NCI-H526 (cell line): ENCODE results near the gene KDM4B.

ENCODE experiments used
- DNase-seq, 2 experiments: peaks; one replicate each; lab custom pipeline; 2025; lab: John Stamatoyannopoulos, UW

KDM4B gene

DNA sequence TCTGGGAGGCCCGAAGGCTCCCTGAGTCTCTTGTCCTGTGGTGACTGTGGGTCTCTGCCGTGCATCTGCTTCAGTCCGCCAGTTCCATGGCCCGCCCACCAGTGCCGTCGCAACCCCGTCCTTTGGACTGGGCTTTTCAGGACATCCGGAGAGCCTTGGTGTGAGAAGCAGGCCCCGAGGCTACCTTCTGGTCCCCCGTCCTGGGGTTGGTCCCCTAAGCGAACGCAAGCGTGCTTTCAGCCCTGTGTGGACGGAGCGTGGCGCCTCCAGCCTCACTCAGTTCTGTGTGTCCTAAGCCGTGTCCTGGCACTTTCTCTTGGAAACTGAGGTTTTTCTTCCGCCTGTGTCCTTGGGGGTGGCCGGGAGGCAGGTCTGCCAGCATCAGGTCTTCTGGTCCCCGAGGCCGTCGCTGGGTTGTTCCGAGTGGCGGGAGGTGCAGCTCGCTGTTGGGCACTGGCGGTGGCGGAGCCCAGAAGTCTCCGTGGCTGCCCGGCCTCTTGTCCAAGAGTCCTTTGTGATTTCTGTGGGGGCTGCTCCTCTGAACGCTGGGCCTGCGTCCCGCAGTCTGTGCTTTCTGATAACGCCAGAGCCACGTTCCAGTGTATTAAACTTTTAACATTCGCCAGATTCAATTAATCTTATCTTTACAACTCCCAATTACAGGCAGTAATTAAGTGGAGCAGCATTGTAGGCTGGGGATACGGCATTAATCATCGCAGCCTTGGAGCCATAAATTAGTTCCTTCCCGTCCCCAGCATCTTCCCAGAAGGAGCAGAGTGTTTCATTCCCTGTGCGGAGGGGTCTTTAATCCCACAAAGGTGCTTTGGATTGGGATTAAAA is 99.5 kb downstream of the KDM4B start:
- no peak for DNase-seq

DNA sequence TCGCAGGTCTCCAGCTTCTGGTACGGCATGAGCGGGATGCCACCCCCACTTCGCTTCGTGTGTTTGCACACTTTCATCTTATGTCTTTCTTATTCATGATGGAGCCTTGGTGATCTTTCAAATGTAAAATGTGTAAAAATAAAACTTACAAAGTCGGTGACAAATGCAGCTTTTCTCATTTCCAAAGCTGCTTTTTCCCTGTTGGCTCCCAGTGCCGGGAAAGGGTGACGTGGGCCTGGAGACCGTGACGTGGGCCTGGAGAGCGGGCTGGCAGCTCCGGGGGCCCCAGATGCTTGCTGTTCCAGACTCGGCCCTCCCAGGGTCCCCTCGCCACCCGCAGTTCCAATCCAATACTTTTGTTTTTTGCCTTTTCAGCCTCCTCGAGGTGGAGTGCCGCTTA is 101.4 kb downstream of the KDM4B start:
- DNase-seq = no peak

DNA sequence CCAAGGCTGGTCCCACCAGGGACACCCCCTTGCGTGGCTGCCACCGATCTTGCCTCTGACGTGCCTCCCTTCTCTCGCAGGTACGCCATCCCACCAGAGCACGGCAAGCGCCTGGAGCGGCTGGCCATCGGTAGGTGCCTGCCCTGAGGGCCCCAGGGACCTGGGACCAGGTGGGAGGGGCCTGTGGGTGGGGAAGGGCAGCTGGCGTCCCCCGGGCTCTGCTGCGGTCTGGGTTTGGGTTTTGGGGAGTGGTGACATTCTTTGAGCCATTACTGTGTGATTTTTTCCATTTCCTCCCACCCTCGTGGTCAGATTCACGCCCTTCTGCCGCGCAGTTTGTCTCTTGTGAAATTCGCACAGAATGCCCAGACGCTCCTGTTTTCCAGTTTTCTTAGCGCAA is 102.0 kb downstream of the KDM4B start:
- no peak for DNase-seq

DNA sequence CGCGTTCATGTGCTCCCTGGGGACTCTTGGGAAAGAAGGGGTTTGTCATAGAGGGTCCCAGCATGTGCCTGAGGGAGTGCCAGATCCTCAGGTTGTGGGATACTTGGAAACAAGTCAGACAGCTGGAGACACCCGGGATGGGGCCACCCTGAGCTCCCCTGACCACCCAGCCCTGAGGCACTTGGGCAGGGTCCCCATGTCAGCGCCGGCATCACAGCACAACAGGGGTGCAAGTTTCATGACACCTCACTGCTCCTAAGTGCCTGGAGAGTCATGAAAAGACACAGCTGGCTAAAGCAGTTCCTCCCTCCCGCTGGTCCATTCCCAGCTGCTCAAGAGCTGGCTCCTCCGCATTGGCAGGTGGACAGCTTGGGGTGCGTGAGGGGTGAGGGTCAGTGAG is 102.7 kb downstream of the KDM4B start:
- no peak for DNase-seq

DNA sequence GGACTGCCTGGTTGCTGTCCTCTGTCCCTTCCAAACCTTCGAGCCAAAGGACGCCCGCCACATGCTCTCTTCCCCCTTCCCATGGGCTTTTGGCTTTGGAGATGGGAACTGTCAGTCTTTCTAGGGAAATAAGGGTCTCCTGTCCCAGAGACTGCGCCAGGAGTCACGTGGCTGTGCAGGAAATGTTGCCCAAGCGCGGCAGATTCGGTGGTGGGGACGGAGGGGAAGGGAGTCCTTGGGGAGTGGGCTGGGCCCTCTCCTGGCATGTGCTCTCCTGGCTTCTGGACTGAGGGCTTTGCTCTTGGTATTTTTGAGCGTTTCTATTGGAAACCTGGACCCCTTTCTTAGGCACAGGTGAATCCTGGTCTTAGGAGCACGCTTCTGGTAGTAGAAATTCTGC is 103.2 kb downstream of the KDM4B start:
- no peak for DNase-seq

DNA sequence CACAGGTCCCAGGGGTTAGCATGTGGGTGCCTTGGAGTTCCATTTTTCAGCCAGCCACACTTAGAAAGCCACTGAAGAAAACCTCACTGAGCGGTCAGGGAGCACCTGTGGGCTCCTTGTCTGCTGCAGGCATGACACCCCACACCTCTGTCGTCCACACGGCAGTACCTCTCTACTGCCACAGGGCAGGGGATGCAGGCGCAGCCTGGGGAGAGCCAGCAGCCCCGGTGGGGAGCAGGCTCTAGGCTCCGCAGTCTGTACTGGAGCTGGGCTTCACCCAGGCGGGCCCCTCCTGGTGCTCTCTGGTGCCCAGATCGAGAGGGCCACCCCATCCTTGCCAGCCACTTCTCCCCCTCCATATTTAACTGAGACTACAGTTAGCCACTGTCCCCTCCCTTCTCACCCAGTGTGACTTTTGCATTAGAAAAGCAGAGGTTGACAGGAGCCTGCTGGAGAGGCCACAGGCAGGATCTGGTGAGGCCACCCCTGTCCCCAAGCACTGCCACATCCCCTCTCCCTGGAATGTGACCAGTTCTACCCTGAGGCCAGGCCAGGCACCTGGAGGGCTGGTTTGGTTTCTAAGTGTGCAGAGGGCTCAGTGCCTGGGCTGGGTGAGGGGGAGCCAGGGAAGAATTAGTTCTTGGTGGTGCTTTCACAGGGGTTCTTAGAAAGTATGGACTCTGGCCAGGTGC is 104.4 kb downstream of the KDM4B start:
- DNase-seq = no peak

DNA sequence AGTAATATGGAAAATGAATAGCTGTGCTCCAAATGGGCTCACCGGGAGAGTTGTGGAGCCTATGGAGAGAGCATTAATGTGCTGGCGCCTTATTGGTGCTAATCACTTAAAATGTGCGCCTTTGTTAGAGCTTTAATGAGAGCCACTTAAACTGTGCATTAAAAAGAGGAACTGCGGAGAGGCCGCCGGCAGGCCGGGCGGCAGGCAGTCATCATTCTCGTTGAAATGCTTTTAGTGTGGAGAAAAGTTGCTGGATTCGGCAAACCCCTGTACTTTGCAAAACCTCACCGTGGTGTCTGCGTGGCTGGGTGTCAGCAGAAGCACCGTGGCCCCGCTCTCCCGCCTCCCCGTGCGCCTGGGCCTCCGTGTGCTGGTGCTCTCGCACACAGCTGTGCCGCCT is 105.5 kb downstream of the KDM4B start:
- no peak for DNase-seq

DNA sequence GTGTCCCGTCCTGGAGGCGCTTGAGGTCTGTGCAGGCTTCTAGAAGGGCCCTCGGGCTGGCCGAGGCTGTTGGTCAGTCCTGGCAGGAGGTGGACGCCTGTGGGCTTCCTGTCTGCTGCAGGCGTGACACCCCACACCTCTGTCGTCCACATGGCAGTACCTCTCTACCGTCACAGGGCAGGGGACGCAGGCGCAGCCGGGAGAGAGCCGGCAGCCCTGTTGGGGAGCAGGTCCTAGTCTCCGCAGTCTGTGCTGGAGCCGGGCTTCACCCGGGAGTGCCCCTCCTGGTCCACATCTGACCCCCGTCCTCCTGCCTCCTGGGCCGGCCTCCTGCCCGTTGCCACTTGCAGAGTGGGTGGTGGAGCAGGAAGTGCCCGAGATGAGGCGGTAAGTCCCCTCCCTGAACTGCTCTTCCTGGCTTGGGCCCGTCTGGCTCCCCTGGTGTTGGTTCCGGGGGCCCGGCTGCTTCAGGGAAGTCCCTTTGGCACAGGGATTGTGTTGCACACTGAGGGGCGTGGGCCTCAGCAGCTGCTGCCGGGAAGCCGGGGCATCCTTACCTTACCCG is 106.0 kb downstream of the KDM4B start:
- DNase-seq = no peak

DNA sequence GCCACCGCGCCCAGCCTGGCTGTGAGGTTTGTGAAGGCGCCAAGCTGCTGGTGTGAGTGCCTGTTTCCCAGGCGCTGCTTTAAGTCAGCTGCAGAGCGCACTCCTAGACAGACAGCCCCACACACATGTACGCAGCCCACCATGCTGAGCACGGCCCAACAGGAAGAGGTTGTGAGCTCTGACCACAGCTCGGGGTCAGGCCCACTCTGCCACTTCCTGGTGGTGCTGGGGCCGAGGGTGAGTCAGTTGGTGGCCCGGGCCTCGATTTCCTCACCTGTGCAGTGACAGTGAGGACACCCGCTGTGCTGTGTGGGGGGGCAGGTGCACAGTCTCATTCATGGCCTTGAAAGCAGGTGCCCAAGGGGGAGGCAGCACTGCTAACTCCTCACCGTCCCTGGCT is 106.7 kb downstream of the KDM4B start:
- DNase-seq = no peak

DNA sequence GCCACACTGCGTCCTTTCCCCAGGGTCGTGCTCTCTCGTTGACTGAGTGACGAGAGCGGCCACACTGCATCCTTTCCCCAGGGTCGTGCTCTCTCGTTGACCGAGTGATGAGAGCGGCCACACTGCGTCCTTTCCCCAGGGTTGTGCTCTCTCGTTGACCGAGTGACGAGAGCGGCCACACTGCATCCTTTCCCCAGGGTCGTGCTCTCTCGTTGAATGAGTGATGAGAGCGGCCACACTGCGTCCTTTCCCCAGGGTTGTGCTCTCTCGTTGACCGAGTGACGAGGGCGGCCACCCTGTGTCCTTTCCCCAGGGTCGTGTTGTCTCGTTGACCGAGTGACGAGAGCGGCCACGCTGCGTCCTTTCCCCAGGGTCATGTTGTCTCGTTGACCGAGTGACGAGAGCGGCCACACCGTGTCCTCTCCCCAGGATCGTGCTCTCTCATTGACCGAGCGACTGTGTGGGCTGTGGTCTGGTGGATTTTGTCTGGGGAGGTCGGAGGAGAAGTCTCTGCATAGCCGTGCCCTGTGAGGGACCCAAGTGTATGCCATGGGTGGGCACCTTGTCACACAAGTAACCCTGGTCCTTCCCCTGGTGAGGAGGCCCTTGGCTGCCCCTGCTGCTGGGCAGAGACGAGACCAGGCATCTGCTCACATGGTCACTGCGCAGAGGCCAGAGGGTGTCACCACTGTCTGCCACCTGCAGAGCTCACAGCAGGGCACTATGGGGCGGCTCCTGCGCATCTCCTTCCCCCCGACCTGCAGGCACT is 107.7 kb downstream of the KDM4B start:
- no peak for DNase-seq

DNA sequence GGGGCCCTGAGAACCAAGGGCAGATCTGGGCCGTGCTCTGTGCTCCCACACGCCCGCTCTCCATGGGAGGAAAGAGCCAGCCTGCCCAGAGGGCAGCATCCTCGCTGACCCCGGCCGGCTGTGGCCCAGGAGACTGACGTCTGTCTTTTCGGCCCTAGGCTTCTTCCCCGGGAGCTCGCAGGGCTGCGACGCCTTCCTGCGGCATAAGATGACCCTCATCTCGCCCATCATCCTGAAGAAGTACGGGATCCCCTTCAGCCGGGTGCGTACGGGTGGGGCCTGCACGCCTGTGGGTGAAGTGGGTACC is 108.2 kb downstream of the KDM4B start:
- DNase-seq = no peak

DNA sequence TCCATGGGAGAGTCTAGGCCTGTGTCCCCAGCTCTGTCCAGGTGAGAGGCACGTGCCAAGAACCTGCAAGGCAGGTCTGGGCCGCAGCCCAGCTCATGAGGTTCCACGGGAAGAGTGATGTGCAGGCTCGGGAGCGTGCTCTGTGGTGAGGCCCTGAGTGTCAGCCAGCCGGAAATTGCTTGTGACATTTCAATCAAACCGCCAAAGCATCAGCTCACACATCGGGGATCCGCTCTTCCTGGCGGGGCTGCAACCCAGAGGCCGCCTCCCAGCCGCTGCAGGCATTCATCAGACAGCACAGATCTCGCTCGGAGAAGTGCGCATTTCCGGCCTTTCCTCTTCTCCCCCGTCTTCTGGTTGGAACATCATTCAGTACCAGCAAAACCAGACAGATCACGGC is 109.3 kb downstream of the KDM4B start:
- DNase-seq = no peak

DNA sequence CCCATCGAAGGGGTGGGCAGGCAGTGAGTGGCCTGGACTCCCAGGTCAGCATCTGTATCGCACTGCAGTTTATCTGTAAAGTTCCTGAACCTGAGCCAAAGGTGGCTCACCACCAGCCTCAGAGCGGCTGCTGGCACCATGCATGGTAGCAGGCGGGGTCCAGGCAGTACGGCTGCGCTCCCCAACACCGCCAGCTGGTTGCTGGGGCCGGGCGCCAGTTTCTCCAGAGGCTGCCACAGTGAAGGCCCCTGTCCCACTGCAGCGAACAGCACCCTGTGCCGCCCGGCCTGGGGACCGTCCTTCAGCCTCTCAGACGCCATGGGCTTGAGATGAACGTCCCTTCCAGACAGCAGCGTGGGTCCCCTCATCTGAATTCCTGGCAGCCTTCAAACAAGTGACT is 109.8 kb downstream of the KDM4B start:
- no peak for DNase-seq

DNA sequence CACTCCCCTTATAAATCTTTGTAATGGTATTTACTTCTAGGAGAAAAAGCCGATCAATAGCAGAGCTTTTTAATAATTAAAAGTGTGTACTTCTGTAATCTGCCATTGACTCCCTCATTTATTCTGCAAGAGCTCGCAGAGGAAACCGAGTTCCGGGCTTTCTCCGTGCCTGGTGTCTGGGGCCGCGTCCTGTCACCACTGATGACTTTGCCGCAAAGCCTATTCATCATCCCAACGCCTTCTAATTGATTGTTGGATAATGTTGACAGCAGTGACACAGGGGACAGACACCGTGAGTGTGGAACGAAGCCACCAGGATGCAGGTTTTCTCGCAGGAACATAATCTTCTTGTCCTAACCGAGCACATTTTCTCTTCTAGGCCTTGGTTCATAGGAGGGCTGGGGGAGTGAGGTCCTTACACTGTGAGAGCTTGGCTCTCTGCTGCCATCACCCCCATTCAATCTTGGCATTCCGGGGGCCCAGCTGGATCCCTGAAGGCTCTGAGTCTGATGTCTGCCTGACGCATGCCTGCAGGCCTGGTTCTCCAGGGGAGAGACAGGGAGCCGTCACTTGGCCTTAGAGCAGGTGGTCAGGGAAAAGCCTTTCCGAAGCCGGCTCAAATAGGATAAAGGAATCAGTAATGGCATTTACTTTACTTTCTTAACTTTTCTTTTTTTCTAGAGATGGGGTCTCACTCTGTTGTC is 110.3 kb downstream of the KDM4B start:
- DNase-seq = no peak

DNA sequence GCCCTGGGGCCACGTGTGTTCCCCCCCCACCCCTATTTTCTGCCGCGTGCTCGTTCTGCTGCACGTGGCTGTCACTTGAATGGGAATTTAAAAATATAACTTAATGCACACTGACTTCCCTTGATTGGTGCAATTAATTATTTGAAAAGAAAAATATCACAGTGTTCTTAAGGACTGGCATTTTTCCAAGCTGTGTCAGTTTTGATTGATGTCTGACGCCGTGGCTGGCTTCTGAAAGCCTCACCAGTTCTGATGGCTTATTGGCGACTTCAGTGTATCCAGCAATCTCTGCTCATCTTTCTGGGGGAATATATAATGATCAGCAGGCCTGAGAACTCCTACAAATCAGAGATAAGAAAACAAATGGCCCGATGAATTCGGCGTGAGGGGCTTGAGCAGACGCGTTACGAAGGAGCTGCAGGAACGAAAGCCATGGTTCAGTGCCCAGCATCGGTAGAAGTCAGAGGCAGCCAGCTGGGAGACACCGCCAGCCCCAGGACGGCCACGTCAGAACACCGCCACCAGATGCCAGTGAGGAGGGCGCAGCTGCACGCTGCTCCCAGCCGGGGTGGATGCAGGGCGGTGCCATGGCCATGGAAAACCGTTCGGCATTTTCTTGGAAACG is 111.2 kb downstream of the KDM4B start:
- DNase-seq = no peak

DNA sequence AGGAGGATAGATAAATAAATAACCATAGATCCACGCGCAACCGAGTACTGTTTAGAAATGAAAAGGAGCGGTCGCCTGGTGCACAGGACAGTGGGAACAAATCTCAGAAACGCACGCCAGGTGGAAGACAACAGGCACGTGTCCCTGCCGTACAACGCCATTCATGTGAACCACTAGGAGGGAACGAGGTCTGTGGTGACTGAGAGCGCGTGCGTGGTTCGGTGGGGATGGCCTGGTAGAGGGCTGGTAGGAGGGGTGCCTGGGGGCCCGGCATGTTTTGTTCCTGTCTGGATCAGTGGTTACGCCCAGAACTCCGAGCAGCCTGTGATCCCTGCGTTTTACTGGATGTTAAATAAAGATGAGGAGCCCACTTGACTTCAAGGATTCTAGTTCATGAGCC is 111.9 kb downstream of the KDM4B start:
- DNase-seq = no peak

DNA sequence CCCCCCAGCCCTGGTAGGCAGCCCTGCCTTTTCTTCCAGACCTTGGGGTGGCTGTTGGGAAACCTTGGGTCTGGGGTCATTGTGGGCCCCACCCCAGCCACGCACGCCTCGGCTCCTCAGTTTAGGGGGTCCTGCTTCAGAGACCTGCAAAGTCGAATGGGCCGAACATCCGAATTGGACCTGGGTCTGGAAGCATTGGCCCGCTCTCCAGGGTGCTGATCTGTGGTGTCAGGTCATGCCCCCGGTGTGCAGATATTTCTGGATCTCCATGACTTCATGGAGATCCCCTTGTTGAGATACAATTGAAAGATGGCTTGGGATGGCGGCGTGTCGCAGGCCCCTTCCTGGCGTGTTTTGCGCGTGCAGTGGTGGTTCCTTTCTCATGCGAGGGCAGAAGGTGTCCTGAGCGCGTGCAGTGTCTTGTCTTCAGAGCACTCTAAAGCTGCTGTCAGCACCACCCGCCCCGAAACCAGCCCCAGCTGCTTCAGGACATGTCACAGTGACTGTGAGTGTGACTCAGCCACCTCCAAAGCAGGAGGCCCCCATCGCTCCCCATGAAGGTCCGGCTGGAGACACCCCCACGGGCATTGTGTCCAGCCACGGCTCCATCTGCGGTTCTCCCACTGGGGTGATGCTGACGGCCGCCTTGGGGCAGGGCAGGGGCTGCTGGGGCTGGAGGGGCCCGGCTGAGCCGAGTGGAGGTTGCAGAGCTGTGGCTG is 112.7 kb downstream of the KDM4B start:
- no peak for DNase-seq

DNA sequence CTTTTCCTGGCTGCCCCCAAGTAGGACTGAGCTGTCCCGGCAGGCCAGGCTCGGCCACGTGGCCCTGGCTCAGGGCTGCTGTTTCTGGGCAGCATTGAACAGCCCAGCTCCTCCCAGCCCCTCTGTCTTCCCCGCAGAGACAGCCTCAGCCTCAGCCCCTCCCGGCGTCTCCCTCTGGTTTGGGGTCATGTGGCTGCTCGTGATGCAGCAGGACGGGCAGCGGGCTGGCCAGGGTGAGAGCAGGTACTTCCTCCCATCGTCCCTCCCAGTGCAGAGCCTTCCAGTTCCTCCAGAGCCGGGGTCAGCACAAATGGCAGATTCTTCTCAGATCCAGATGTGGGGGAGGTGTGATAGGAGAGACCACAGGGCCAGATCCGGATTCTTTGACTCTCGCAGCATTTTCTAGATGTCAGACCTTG is 114.6 kb downstream of the KDM4B start:
- no peak for DNase-seq

DNA sequence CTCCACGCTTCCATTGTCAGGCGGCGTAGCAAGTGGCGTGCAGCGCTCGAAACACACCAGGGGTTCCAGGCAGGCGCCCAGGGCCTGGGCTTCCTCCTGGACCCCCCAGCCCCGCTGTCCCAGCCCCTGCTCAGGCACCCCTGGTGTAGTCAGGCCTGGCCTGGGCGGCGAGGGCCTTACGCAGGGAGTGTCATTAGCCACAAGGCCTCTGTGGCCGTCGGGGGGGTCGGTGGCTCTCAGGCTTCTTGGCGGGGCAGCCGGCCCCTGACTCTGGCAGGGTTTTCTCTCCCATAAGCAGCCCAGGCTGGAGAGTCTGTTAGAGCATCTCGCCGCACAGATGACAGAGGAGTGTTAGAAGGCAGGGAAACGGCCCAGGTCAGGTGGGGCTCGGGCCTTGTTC is 116.7 kb downstream of the KDM4B start:
- no peak for DNase-seq

DNA sequence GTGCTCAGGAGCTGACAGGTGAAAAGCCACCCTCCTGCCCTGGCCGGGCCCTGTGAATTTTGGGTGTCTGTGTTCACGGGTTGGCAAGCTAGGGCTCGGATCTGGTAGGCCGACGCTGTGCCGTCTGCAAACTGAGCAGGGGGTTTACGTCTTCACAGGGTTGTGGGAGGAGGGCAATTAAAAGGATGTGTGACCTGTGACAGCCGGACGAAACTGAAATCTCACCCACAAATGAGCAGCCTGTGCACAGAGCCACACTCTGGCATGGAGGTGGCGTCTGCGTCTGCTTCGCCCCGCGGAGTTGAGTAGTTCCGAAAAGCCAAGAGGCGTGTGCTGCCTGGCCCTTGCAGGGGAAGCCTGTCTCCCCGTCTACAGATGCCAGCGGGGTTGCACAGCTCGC is 117.3 kb downstream of the KDM4B start:
- DNase-seq = no peak
